22Rv1 (cell line): ENCODE data around the gene ADA.
"Not testable (repeated sequence)": the region's sequence is repeated elsewhere in the genome, so short reads cannot be mapped to it uniquely, and the experiment has no call there.

ENCODE experiments used
- ZFX ChIP-seq: fragments of 450-650 bp; IDR thresholded peaks from 2 replicates; pipeline ENCODE4 v1.6.1; 2017; ENCODE audit warnings: antibody characterized with exemption, borderline replicate concordance
- TF ChIP-seq, protein P1 (sequence below): fragments of 450-650 bp; IDR thresholded peaks from 2 replicates; pipeline ENCODE4 v1.5.1; 2017; ENCODE audit warnings: mild to moderate bottlenecking

DNA sequence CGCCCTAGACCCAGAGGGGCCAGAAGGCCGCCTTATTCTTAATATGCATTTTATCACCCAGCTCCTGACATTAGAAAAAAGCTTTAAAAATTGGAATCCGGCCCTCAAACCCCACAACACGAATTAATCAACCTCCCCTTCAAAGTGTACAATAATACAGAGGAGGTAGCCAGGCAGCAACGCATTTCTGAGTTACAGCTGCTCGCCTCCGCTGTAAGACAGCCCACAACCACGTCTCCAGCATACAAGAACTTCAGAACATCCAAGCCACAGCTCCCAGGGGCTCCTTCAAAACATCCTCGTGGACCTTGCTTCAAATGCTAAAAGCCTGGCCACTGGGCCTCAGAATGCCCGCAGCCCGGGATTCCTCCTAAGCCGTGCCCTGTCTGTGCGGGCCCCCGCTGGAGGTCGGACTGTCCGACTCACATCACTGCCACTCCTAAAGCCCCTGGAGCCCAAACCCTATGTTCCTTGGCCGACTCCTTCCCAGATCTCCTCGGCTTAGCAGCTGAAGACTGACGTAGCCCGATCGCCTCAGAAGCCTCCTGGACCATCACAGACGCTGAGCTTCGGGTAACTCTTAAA lies 20.9 kb upstream of the ADA start:
- TF ChIP-seq, protein P1, sequence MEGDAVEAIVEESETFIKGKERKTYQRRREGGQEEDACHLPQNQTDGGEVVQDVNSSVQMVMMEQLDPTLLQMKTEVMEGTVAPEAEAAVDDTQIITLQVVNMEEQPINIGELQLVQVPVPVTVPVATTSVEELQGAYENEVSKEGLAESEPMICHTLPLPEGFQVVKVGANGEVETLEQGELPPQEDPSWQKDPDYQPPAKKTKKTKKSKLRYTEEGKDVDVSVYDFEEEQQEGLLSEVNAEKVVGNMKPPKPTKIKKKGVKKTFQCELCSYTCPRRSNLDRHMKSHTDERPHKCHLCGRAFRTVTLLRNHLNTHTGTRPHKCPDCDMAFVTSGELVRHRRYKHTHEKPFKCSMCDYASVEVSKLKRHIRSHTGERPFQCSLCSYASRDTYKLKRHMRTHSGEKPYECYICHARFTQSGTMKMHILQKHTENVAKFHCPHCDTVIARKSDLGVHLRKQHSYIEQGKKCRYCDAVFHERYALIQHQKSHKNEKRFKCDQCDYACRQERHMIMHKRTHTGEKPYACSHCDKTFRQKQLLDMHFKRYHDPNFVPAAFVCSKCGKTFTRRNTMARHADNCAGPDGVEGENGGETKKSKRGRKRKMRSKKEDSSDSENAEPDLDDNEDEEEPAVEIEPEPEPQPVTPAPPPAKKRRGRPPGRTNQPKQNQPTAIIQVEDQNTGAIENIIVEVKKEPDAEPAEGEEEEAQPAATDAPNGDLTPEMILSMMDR: not testable (repeated sequence)
- TF ChIP-seq ZFX: not testable (repeated sequence)
